ENCODE data around the gene NUTM2A.
"Not testable (repeated sequence)": the region's sequence is repeated elsewhere in the genome, so short reads cannot be mapped to it uniquely, and the experiment has no call there.

DNA sequence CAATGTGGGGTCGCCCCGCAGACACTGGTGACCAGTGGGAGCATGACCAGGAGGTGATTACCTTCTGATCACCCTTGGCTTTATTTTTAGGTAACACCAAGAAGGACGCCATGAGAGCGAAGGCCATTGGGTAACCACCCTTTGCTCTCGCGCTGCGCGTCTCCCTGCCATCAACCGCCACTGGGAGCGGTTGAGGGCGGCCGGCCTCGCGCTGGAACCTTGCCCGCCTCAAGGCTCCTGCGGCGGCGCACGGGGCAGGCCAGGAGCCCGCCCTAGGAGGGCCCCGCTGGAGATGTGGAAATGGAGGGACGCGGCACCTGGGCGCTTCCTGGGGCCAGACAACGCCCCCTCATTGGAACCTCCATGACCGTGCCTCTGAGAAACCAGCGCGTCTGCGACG is 2.5 kb upstream of the NUTM2A start:
- TF ChIP-seq POLR2A (IDR thresholded peaks at IDR 0.05): not testable (repeated sequence)
- TF ChIP-seq, protein P1, sequence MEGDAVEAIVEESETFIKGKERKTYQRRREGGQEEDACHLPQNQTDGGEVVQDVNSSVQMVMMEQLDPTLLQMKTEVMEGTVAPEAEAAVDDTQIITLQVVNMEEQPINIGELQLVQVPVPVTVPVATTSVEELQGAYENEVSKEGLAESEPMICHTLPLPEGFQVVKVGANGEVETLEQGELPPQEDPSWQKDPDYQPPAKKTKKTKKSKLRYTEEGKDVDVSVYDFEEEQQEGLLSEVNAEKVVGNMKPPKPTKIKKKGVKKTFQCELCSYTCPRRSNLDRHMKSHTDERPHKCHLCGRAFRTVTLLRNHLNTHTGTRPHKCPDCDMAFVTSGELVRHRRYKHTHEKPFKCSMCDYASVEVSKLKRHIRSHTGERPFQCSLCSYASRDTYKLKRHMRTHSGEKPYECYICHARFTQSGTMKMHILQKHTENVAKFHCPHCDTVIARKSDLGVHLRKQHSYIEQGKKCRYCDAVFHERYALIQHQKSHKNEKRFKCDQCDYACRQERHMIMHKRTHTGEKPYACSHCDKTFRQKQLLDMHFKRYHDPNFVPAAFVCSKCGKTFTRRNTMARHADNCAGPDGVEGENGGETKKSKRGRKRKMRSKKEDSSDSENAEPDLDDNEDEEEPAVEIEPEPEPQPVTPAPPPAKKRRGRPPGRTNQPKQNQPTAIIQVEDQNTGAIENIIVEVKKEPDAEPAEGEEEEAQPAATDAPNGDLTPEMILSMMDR (IDR thresholded peaks at IDR 0.05): not testable (repeated sequence)

Data from lower leg skin (tissue), 3 donors.